Measurements from ENCODE around the gene ITGB4. TPM values are rescaled to one million over a fixed set of nuclear protein-coding genes. Genes with fewer than 3 reads are reported as not detected.
A peak's percentile ranks its signal among the peaks of the same experiment; 100 is the strongest.

Gene ITGB4
- total RNA-seq, 6 experiments from 2014 or later: 0.92 to 4.1 (median 2.0) TPM

DNA sequence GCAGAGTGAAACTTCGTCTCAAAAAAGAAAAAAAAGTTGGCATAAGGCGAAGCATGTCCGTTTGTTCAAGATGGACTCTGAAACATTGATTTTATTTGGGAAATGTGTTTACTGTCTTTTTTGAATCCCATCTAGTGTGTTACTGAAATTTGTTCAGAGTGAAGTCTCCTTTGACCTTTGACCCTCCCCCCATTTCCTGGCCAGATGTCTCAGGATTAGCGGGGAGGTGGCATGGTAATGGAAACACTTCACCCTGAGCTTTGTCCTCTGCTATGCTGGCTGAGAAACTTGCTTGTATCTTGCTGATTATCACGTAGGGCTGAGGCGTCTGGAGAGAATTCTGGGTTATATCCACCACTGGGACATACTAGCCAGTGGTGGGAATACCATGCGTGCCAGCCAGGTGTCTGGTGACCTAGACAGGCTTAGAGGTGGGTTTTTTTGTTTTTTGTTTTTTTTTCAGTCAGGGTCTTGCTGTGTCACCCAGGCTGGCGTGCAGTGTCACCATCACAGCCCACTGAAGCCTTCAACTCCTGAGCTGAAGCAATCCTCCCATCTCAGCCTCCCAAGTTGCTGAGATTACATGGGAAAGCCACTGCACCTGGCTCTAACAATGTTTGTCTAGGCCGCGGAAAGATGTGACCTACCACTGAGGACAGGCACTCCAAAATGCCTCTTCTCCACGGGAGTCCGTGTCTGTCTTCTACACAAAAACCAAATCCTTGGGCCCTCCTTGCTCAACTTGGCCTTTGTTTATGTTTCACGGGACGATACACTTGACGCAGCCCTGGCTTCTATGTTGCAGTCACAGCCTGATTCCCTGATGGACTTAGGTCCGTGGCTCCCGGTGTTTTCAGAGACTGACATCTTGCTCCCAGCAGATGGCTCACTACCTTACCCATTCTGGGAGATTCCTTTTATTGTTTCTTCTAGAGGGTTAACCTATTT lies 50.3 kb downstream of the ITGB4 start:
- peak; percentile 40 to 67 (median 64) for ATAC-seq
- Histone ChIP-seq H3K36me3 (no peaks in the 10 kb centered on the region), H3K4me1 (peaks cover 0 to 45% (median 16%) of the 10 kb centered on the region in 4 donors), H3K9me3 (no peaks in the 10 kb centered on the region), H3K27me3 (no peaks in the 10 kb centered on the region), H3K27ac (peak overlapping the region; percentile 38 to 85 (median 63)), H3K4me3 (no peak overlapping the region)
- WGBS (ENCODE audit: insufficient coverage, low coverage, low lambda C conversion rate, missing lambda C conversion rate): 18% methylated on average over 15 of the region's 17 CpGs
- TF ChIP-seq POLR2A (IDR thresholded peaks at IDR 0.05): no peak
- TF ChIP-seq, protein P1, sequence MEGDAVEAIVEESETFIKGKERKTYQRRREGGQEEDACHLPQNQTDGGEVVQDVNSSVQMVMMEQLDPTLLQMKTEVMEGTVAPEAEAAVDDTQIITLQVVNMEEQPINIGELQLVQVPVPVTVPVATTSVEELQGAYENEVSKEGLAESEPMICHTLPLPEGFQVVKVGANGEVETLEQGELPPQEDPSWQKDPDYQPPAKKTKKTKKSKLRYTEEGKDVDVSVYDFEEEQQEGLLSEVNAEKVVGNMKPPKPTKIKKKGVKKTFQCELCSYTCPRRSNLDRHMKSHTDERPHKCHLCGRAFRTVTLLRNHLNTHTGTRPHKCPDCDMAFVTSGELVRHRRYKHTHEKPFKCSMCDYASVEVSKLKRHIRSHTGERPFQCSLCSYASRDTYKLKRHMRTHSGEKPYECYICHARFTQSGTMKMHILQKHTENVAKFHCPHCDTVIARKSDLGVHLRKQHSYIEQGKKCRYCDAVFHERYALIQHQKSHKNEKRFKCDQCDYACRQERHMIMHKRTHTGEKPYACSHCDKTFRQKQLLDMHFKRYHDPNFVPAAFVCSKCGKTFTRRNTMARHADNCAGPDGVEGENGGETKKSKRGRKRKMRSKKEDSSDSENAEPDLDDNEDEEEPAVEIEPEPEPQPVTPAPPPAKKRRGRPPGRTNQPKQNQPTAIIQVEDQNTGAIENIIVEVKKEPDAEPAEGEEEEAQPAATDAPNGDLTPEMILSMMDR (IDR thresholded peaks at IDR 0.05): peak in 2 of 4 donors; percentile 15 to 34
- intact Hi-C loops (cut with DNase I): no loop called here
- peak in 2 of 3 donors; percentile 54 to 84 for DNase-seq

DNA sequence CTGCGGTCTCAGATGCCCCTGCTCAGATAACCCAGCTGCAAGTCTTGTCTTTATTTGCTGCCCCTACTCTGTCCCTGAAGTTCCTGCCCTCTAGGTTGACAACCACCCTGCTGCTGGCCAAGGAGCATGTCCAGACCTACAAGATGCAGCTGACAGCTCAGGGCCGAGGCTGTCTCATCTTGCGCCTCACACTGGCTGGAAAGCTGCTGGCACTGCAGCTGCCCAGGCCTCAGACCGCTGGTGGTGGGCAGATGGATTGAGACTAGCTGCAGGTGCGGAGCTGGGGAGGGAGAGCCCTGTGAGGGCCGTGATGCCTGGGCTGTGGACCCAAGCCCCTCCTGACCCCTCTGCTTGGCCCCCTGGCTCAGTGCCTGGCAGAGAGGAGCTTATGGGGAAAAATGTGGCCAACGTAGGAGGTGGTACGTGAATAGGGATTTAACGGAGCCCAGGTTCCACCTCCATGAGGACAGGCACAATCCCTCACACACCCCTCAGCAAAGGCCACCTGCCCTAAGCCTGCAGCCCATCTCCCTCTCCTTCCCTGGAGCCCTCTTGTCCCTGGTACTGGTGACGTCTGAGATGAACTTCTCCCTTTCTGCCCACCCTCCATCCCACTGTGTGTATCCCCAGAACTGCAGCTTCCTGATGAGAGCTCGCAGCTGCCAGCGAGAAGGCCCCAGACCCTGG lies 52.0 kb downstream of the ITGB4 start:
- Histone ChIP-seq H3K27me3 (no peaks in the 10 kb centered on the region), H3K9me3 (no peaks in the 10 kb centered on the region), H3K4me3 (no peak overlapping the region), H3K27ac (no peak overlapping the region), H3K36me3 (peaks cover 0 to 14% (median 5%) of the 10 kb centered on the region in 4 donors), H3K4me1 (peaks cover 0 to 62% (median 22%) of the 10 kb centered on the region in 4 donors)
- ATAC-seq (no peak), DNase-seq (peak in 2 of 3 donors; percentile 44 to 54)
- no peak for TF ChIP-seq POLR2A (IDR thresholded peaks at IDR 0.05)
- TF ChIP-seq, protein P1 (IDR thresholded peaks at IDR 0.05): no peak
- intact Hi-C loops (cut with DNase I): no loop called here
- WGBS (ENCODE audit: insufficient coverage, low coverage, low lambda C conversion rate, missing lambda C conversion rate): 89% methylated on average over 5 of the region's 12 CpGs

DNA sequence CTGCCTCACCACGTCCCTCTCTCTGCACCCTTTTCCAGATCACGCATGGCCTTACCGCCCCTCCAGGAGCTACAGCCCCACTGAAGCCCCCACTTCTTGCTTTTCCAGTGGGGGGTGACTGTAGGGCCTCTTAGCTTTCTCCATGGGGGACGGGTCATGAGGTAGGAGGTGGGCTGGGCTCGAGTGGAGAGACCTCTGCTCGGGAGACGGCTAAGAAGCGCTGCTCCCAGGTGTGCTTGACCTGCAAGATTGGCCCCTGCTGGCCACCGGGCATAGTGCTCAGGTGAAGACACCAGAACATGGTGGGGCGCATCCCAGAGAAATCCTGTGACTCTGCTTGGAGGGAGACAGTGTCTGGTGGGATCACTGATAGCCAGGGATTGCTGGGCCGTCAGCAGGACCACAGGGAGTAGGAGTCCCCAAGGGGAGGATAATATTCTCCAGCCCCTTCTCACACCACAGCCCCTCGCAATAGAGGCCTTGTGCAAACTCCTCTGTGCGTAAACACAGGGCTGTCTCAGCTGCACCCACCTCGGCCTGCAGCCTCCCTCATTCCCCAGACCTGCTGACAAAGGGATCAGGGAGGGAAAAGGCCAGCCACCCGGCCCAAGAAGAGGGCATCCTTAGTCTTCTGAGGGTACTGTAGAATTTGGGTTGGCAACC lies 52.7 kb downstream of the ITGB4 start:
- 90% methylated on average over 12 of the region's 15 CpGs for WGBS (ENCODE audit: insufficient coverage, low coverage, low lambda C conversion rate, missing lambda C conversion rate)
- no peak for ATAC-seq
- intact Hi-C loops (cut with DNase I): no loop called here
- Histone ChIP-seq H3K9me3 (no peaks in the 10 kb centered on the region), H3K27me3 (no peaks in the 10 kb centered on the region), H3K4me1 (peaks cover 0 to 63% (median 22%) of the 10 kb centered on the region in 4 donors), H3K4me3 (no peak overlapping the region), H3K36me3 (peaks cover 0 to 19% (median 10%) of the 10 kb centered on the region in 4 donors), H3K27ac (no peak overlapping the region)
- peak in 2 of 3 donors; percentile 17 to 54 for DNase-seq
- TF ChIP-seq, protein P1 (IDR thresholded peaks at IDR 0.05): no peak
- TF ChIP-seq POLR2A (IDR thresholded peaks at IDR 0.05): no peak

DNA sequence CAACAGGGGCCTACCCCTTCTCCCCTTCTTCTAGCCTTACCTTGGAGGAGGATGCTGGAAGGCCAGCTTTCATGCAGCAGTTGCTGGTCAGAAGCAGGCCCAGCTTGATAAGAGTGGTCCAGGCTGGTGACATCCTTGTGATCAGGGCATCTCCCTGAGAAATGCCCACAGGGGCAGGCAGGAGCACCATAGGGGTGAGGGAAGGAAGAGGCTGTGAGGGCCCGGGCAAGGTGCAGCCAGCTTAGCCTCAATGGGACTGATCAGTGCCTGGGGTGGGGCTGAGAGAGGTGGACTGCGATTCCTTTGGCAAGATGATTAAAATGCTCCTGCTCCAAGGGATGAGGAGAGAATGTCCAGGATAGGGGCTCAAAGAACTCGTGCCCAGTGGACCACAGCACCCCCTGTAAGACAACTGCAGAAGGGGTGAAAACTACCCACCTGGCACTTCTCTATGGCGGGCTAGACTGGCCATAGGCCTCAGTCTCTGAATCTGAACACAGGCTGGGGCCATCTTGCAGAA lies 53.3 kb downstream of the ITGB4 start:
- Histone ChIP-seq H3K9me3 (no peaks in the 10 kb centered on the region), H3K4me3 (no peak overlapping the region), H3K36me3 (peaks cover 0 to 19% (median 10%) of the 10 kb centered on the region in 4 donors), H3K4me1 (peaks cover 0 to 60% (median 21%) of the 10 kb centered on the region in 4 donors), H3K27me3 (no peaks in the 10 kb centered on the region), H3K27ac (no peak overlapping the region)
- TF ChIP-seq, protein P1 (IDR thresholded peaks at IDR 0.05): no peak
- no peak for TF ChIP-seq POLR2A (IDR thresholded peaks at IDR 0.05)
- no peak for ATAC-seq
- intact Hi-C loops (cut with DNase I): no loop called here
- WGBS (ENCODE audit: insufficient coverage, low coverage, low lambda C conversion rate, missing lambda C conversion rate): no CpG with 5 or more reads among the region's 4 CpGs
- DNase-seq: peak in 1 of 3 donors; percentile 32
